Nephron progenitor cell (in vitro differentiated cells): ENCODE results near the gene TIAM2.
A peak's percentile ranks its signal among the peaks of the same experiment; 100 is the strongest.

Experiments
- DNase-seq: peaks from one replicate; pipeline ENCODE4 v3.0.0; 2021
- H3K27ac Mint-ChIP-seq: 2 replicates; pipeline ENCODE4 v1.8.0; 2021; ENCODE audit warnings: mild to moderate bottlenecking, moderate library complexity, mixed read lengths
- H3K27me3 Mint-ChIP-seq: 2 replicates; pipeline ENCODE4 v1.8.0; 2021; ENCODE audit warnings: mild to moderate bottlenecking, low read depth, mixed read lengths; ENCODE audit not compliant: poor library complexity
- H3K36me3 Mint-ChIP-seq: 2 replicates; pipeline ENCODE4 v1.8.0; 2021; ENCODE audit warnings: low read depth, mixed read lengths
- H3K4me1 Mint-ChIP-seq: 2 replicates; pipeline ENCODE4 v1.8.0; 2021; ENCODE audit warnings: mixed read lengths
- H3K4me3 Mint-ChIP-seq: 2 replicates; pipeline ENCODE4 v1.8.0; 2021; ENCODE audit warnings: mild to moderate bottlenecking, moderate library complexity, mixed read lengths
- H3K9me3 Mint-ChIP-seq: 2 replicates; pipeline ENCODE4 v1.8.0; 2021; ENCODE audit warnings: mild to moderate bottlenecking, moderate library complexity, mixed read lengths
- TF ChIP-seq, protein P1 (sequence below): fragments of 200-600 bp; sonication (generic); IDR thresholded peaks from 2 replicates; pipeline ENCODE4 v1.5.0; 2021; ENCODE audit warnings: antibody characterized with exemption

Gene TIAM2

DNA sequence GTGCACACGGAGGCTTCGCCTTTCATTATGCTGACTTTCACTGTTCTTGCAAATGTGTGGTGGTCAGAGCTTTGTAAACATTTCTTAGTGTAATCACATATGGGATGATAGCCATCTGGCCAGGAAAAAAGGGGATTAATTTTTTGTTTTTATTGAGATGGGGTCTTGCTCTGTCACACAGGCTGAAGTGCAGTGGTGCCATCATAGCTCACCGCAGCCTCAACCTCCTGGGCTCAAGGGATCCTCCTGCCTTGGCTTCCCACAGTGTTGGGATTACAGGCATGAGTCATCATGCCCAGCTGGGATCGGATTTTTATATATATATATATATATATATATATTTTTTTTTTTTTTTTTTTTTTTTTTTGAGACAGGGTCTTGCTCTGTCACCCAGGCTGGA is 11.0 kb upstream of the TIAM2 start:
- Mint-ChIP-seq H3K27ac (no peak overlapping the region), H3K27me3 (peaks cover 11% of the 10 kb centered on the region), H3K4me3 (no peak overlapping the region), H3K36me3 (peaks cover 6% of the 10 kb centered on the region), H3K9me3 (no peaks in the 10 kb centered on the region), H3K4me1 (peaks cover 7% of the 10 kb centered on the region)
- no peak for DNase-seq
- TF ChIP-seq, protein P1, sequence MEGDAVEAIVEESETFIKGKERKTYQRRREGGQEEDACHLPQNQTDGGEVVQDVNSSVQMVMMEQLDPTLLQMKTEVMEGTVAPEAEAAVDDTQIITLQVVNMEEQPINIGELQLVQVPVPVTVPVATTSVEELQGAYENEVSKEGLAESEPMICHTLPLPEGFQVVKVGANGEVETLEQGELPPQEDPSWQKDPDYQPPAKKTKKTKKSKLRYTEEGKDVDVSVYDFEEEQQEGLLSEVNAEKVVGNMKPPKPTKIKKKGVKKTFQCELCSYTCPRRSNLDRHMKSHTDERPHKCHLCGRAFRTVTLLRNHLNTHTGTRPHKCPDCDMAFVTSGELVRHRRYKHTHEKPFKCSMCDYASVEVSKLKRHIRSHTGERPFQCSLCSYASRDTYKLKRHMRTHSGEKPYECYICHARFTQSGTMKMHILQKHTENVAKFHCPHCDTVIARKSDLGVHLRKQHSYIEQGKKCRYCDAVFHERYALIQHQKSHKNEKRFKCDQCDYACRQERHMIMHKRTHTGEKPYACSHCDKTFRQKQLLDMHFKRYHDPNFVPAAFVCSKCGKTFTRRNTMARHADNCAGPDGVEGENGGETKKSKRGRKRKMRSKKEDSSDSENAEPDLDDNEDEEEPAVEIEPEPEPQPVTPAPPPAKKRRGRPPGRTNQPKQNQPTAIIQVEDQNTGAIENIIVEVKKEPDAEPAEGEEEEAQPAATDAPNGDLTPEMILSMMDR: no peak

DNA sequence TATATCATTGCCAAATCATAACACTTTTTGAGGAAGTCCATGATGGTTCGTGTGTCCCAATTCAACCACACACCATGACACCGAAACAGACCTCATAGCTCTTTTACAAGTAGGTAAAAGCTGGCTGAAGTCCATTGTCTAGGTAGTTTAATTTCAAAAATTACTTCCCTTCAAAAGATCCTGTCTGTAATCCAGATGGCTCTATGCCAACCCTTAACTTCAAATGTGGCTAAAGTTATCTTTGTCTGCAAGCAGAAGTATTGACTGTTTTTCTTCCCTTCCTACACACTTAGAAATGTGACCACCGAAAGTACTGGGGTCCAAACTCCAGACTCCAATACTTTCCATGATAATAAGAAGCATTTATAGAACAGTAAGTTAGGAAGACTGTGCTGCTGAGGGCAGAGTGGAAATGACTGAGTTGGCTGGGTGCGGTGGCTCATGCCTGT is 8.3 kb upstream of the TIAM2 start:
- no peak overlapping the region for H3K27ac Mint-ChIP-seq
- H3K4me1 Mint-ChIP-seq: no peaks in the 10 kb centered on the region
- H3K27me3 Mint-ChIP-seq: peaks cover 15% of the 10 kb centered on the region
- H3K36me3 Mint-ChIP-seq: peaks cover 6% of the 10 kb centered on the region
- no peak overlapping the region for H3K4me3 Mint-ChIP-seq
- TF ChIP-seq, protein P1: no peak
- no peaks in the 10 kb centered on the region for H3K9me3 Mint-ChIP-seq
- no peak for DNase-seq

DNA sequence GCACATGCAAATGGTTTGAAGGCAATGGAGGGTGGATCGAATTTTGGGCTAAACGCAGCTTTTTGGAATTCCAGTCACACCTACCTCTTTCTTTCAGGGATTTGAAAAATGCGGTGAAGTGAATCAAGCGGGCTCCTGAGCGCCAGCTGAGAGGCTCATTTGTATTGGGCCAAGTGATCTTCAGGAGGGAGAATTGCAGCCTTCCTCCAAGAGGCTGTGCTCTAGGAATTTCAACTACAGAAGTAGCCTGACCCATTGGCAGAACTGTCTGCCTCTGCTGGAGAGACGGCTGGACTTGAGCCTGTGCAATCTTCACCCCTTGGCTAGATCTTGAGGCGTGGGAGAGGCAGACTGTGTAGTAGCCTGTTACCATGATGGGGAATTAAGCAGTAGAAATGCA is 5.7 kb upstream of the TIAM2 start:
- DNase-seq: no peak
- Mint-ChIP-seq H3K27me3 (peaks cover 27% of the 10 kb centered on the region), H3K27ac (no peak overlapping the region)

DNA sequence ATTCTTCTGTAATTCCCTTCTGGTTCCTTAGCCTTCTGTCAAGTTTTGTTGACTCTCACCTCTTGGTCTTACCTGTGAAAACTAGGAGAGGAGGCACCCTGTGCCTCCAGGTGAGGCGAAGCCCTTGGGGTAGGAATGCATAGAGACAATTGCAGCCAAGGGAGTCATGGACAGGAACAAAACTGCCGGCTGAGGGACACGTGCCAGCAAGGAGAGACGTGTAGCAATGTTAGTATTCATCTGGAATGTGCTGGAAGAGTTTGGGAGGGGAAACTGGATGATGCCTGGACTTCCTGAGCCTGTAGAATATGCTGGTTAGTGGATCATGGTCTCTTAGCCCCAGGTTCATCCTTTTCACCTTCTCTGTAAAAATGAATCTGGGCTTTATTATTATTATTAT is 3.9 kb upstream of the TIAM2 start:
- Mint-ChIP-seq H3K27ac (no peak overlapping the region), H3K27me3 (peaks cover 37% of the 10 kb centered on the region)

More for the DNA sequence above, 5.7 kb upstream of the TIAM2 start:
- TF ChIP-seq, protein P1: no peak
- H3K4me1 Mint-ChIP-seq: no peaks in the 10 kb centered on the region
- no peaks in the 10 kb centered on the region for H3K9me3 Mint-ChIP-seq
- H3K36me3 Mint-ChIP-seq: peaks cover 6% of the 10 kb centered on the region
- H3K4me3 Mint-ChIP-seq: no peak overlapping the region

DNA sequence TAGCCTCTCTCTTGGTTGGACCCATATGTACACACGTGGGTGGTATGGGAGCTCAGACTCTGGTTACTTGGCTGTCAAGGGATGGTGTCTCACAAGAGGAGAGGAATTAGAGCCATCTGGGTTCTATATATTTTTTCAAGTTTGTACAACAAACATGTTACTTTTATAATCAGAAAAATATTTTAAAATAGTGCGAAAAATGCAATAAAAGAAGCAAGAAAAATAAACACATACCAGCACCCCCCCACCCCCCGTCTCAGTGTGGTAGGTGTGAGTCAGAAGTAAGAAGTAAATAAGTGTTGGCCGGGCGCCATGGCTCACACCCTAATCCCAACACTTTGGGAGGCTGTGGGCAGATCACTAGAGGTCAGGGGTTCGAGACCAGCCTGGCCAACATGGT is 2.1 kb upstream of the TIAM2 start:
- TF ChIP-seq, protein P1: no peak
- Mint-ChIP-seq H3K27me3 (peaks cover 49% of the 10 kb centered on the region), H3K9me3 (no peaks in the 10 kb centered on the region), H3K27ac (no peak overlapping the region), H3K36me3 (peaks cover 5% of the 10 kb centered on the region), H3K4me3 (no peak overlapping the region), H3K4me1 (peaks cover 5% of the 10 kb centered on the region)
- DNase-seq: no peak

More for the DNA sequence above, 3.9 kb upstream of the TIAM2 start:
- no peaks in the 10 kb centered on the region for H3K4me1 Mint-ChIP-seq
- TF ChIP-seq, protein P1: no peak
- H3K36me3 Mint-ChIP-seq: peaks cover 6% of the 10 kb centered on the region
- H3K9me3 Mint-ChIP-seq: no peaks in the 10 kb centered on the region
- no peak for DNase-seq
- H3K4me3 Mint-ChIP-seq: no peak overlapping the region

DNA sequence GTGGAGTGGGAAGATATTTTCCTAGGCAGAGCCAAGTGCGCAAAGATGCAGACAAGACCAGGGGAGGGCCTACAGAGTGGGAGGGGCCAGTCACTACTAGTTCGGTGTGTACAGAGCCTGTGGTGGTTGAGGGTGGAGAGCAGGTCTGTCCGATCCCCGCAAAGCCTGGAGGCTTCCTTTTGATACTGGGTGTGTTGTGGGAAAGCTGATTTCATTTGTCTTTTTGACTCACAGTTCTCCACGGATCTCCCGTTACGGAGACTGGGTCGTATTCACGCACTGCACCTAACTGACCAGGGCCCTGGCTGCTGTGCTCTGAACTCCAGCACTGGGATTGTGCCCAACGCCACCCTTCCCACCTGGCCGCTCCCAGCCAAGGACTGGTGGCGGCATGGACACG is 1.4 kb upstream of the TIAM2 start:
- TF ChIP-seq, protein P1: no peak

More for the DNA sequence above, 1.4 kb upstream of the TIAM2 start:
- peaks cover 44% of the 10 kb centered on the region for H3K27me3 Mint-ChIP-seq
- H3K4me1 Mint-ChIP-seq: peaks cover 5% of the 10 kb centered on the region
- no peak overlapping the region for H3K27ac Mint-ChIP-seq
- no peaks in the 10 kb centered on the region for H3K36me3 Mint-ChIP-seq
- peak overlapping the region; percentile 81 for H3K4me3 Mint-ChIP-seq
- DNase-seq: no peak
- H3K9me3 Mint-ChIP-seq: no peaks in the 10 kb centered on the region
